ENCODE measurements around the gene SH3BP5.
"Not testable (repeated sequence)": the region's sequence is repeated elsewhere in the genome, so short reads cannot be mapped to it uniquely, and the experiment has no call there.

The SH3BP5 gene

GRCh38 chr3:15332405-15333098 lies at the start of gene SH3BP5:
TSS of gene SH3BP5 (minus strand) at chr3:15332586. CDS start at chr3:15332408, 178 bp downstream.
- DNase-seq (ENCODE audit: extremely low read depth in 1 of 2, low read depth in 1 of 2) = peak in 1 of 2 donors; percentile 57

GRCh38 chr3:15380980-15381890 lies 48.8 kb upstream of the SH3BP5 start:
- DNase-seq (ENCODE audit: extremely low read depth in 1 of 2, low read depth in 1 of 2) = no peak

GRCh38 chr3:15377961-15378791 lies 45.8 kb upstream of the SH3BP5 start:
- peak; percentile 87 to 89 for DNase-seq (ENCODE audit: extremely low read depth in 1 of 2, low read depth in 1 of 2)

GRCh38 chr3:15375461-15376000 lies 43.1 kb upstream of the SH3BP5 start:
- no peak for DNase-seq (ENCODE audit: extremely low read depth in 1 of 2, low read depth in 1 of 2)

- no peak for DNase-seq (ENCODE audit: extremely low read depth in 1 of 2, low read depth in 1 of 2)
Observed at GRCh38 chr3:15372918-15373317, 40.5 kb upstream of the SH3BP5 start.

- no peak for DNase-seq (ENCODE audit: extremely low read depth in 1 of 2, low read depth in 1 of 2)
Observed at GRCh38 chr3:15368561-15369135, 36.3 kb upstream of the SH3BP5 start.

GRCh38 chr3:15367059-15367458 lies 34.7 kb upstream of the SH3BP5 start:
- no peak for DNase-seq (ENCODE audit: extremely low read depth in 1 of 2, low read depth in 1 of 2)

- DNase-seq (ENCODE audit: extremely low read depth in 1 of 2, low read depth in 1 of 2) = not testable (repeated sequence)
Observed at GRCh38 chr3:15364078-15364477, 31.7 kb upstream of the SH3BP5 start.

- DNase-seq (ENCODE audit: extremely low read depth in 1 of 2, low read depth in 1 of 2) = no peak
Observed at GRCh38 chr3:15361494-15362214, 29.3 kb upstream of the SH3BP5 start.

GRCh38 chr3:15360788-15361493 lies 28.6 kb upstream of the SH3BP5 start:
- DNase-seq (ENCODE audit: extremely low read depth in 1 of 2, low read depth in 1 of 2) = no peak

- DNase-seq (ENCODE audit: extremely low read depth in 1 of 2, low read depth in 1 of 2) = no peak
Observed at GRCh38 chr3:15359677-15360397, 27.5 kb upstream of the SH3BP5 start.

GRCh38 chr3:15356651-15357061 lies 24.3 kb upstream of the SH3BP5 start:
- not testable (repeated sequence) for DNase-seq (ENCODE audit: extremely low read depth in 1 of 2, low read depth in 1 of 2)

- DNase-seq (ENCODE audit: extremely low read depth in 1 of 2, low read depth in 1 of 2) = no peak
Observed at GRCh38 chr3:15356176-15356575, 23.8 kb upstream of the SH3BP5 start.

- DNase-seq (ENCODE audit: extremely low read depth in 1 of 2, low read depth in 1 of 2) = no peak
Observed at GRCh38 chr3:15355086-15355485, 22.7 kb upstream of the SH3BP5 start.

- no peak for DNase-seq (ENCODE audit: extremely low read depth in 1 of 2, low read depth in 1 of 2)
Observed at GRCh38 chr3:15354485-15354884, 22.1 kb upstream of the SH3BP5 start.

- DNase-seq (ENCODE audit: extremely low read depth in 1 of 2, low read depth in 1 of 2) = no peak
Observed at GRCh38 chr3:15350141-15350540, 17.8 kb upstream of the SH3BP5 start.

- not testable (repeated sequence) for DNase-seq (ENCODE audit: extremely low read depth in 1 of 2, low read depth in 1 of 2)
Observed at GRCh38 chr3:15349438-15349837, 17.1 kb upstream of the SH3BP5 start.

GRCh38 chr3:15348246-15348645 lies 15.9 kb upstream of the SH3BP5 start:
- DNase-seq (ENCODE audit: extremely low read depth in 1 of 2, low read depth in 1 of 2) = no peak

GRCh38 chr3:15347737-15348110 lies 15.3 kb upstream of the SH3BP5 start:
- no peak for DNase-seq (ENCODE audit: extremely low read depth in 1 of 2, low read depth in 1 of 2)
